Adrenal gland (tissue), 5 donors: ENCODE measurements around the gene LSS.

Experiments used
- POLR2A ChIP-seq, 2 donors: fragments of 450-650 bp; IDR thresholded peaks; one replicate each; pipeline ENCODE4 v1.6.1; 2017; ENCODE audit warnings: antibody characterized with exemption in 2 of 2, mild to moderate bottlenecking in 2 of 2, moderate library complexity in 1 of 2
- TF ChIP-seq, protein P1 (sequence below), 6 experiments: fragments of 450-650 bp in 4 of 6; fragments of 200-600 bp in 2 of 6; sonication (generic) in 1 of 6; IDR thresholded peaks; 1 replicate in 5 of 6; 2 replicates in 1 of 6; pipeline versions ENCODE4 v1.5.1 to v1.8.0; 2016 to 2021; ENCODE audit warnings: antibody characterized with exemption in 6 of 6, mild to moderate bottlenecking in 2 of 6, moderate library complexity in 1 of 6
- donor health status: DM: no; HTN: no; CAD: no.

DNA sequence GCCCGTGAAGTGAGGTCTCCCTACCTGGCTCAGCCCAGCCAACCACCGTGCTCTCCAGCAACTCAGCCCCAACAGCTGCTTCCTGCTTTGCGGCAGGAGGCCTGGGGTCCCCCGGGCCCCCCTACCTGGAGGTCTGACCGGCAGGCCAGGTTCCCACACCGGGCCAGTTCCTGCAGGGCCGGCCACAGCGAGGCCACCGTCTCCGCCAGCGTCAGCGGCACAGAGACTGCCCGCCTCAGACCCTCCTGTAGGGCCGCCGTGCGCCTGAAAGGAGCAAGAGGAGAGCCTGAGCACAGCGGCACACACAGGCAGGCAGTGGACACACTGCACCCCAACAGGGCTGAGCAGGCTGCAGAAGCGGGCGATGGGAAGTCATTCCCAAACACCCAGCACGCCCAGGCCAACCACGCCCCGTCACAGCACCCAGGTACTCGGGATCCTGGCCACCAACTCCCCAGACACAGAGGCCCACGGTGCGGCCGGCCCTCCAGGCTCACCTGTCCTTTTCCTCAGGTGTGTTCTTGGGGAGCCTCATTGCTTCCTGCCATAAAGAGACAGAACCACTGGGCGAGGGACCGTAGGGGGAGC, 90.1 kb downstream of the LSS start:
- TF ChIP-seq, protein P1, sequence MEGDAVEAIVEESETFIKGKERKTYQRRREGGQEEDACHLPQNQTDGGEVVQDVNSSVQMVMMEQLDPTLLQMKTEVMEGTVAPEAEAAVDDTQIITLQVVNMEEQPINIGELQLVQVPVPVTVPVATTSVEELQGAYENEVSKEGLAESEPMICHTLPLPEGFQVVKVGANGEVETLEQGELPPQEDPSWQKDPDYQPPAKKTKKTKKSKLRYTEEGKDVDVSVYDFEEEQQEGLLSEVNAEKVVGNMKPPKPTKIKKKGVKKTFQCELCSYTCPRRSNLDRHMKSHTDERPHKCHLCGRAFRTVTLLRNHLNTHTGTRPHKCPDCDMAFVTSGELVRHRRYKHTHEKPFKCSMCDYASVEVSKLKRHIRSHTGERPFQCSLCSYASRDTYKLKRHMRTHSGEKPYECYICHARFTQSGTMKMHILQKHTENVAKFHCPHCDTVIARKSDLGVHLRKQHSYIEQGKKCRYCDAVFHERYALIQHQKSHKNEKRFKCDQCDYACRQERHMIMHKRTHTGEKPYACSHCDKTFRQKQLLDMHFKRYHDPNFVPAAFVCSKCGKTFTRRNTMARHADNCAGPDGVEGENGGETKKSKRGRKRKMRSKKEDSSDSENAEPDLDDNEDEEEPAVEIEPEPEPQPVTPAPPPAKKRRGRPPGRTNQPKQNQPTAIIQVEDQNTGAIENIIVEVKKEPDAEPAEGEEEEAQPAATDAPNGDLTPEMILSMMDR (IDR thresholded peaks at IDR 0.05) = no peak
- no peak for TF ChIP-seq POLR2A (IDR thresholded peaks at IDR 0.05)
